GM19238 (cell line): ENCODE results near the gene LRFN5.
"Not testable (repeated sequence)": the region's sequence is repeated elsewhere in the genome, so short reads cannot be mapped to it uniquely, and the experiment has no call there.

Experiments used
- DNase-seq: peaks from one replicate; pipeline ENCODE4 v3.0.0; 2011; ENCODE audit warnings: low spot score; ENCODE audit not compliant: insufficient read length

Gene LRFN5

DNA sequence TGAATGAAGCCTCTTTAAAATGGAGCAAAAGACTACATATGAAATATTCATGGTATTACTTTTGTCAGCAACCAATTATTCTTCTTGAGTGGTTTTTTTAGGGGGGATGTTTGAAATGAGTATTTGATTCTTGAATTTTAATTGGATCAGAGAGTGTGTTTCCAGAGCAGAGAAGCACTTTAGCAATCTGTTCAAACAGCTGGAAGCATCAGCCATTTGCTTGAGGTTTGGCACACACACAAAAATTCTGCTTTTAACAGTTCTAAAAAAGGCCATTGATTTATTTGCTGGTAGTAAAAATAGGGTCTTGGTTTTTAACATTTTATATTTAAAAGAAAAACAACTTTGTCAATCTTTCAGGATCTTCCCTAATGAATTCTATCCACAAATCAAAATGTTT, 292.7 kb downstream of the LRFN5 start:
- DNase-seq: no peak

DNA sequence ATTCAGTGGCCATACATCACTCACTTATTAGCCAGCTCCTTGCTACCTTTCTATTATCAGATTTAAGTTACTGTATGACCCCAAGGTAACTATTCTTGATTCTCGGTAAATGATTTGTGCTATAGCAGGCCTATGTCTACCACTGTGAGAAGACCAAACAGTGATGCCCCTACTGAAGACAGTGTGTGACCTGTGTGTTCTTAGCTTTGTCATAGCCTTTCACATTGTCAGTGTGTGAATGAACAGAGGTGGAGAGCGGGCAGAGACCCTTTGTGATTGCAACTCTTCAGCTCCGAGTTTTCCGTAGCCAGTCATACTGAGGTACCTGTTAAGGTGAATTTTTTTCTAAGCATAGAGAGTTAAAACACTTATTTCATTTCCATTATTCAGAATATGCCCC, 294.0 kb downstream of the LRFN5 start:
- DNase-seq: no peak

DNA sequence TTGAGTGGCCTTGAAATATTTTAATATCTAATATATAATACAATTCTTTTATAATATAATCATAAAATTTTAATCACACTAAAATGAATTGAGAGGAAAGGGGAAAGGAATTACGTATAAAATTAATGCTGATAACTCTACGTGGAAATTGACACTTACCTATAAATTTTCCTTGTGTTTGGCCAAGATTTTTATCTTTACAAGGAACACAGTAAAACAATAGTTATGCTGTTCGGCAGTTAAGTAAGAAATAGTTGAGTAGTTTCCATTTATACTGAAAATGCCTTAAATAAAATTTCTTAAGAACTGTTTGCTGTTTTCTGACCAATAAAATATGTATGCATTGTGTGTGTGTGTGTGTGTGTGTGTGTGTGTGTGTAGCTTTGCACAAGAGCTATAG, 294.4 kb downstream of the LRFN5 start:
- DNase-seq: no peak

DNA sequence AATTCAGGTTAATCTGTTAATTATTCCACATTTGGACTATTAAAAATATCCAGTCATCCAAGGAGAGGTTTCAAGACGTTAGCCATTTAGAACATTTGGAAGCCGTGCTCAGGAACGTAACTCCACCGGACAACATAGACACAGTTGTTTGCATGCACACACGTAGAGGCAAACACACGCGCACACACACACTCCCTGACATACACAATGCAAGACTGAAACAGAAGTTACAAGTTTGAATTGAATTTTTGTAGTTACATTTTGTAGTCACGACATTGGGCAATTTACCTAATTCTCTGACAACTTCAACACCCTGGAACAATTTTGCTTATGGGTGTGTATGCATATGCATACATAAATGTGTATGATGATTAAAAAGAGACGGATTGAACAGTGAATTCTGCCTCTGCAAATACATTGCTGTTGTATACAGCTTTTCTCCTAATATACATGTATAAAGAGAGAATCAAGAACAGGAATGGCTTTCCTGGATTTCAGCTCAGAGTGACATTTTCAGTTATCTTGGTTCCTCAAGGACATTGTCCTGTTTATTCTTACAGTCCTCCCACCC, 298.8 kb downstream of the LRFN5 start:
- no peak for DNase-seq

DNA sequence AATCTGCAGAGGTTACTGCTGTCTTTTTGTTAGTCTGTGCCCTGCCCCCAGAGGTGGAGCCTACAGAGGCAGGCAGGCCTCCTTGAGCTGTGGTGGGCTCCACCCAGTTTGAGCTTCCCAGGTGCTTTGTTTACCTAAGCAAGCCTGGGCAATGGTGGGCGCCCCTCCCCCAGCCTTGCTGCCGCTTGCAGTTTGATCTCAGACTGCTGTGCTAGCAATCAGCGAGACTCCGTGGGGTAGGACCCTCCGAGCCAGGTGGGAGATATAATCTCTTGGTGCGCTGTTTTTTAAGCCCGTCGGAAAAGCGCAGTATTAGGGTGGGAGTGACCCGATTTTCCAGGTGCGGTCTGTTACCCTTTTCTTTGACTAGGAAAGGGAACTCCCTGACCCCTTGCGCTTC, 304.5 kb downstream of the LRFN5 start:
- DNase-seq: not testable (repeated sequence)

DNA sequence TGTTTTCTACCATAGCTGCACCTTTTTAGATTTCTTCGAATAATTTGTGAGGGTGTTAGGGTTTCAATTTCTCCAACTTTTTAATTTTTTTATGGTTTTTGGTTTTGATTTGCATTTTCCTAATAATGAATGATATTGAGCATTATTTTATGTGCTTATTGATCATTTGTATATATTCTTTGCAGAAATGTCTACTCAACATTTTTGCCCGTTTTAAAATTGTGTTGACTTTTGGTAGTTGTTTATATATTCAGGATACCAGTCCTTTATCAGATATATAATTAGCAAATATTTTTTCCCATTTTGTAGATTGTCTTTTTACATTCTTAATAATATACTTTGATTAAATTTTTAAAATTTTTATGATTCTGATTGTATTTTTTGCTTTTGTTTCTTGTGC, 306.7 kb downstream of the LRFN5 start:
- no peak for DNase-seq

DNA sequence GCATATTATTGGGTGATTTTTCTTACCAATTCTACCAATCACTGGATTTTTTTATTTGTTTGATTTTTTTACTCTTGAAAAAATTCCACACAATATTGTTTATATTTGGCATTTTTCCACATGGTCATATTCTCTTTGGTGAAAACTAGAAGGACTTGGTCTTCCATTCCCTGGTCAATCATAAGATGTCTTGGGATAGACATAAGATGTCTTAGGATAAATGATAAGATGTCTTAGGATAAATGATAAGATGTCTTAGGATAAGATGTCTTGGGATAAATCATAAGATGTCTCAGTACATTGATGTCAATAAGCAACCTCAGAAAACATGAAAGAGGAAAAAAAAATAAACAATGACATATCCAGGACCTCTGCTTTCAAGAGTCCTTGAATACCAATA, 309.1 kb downstream of the LRFN5 start:
- DNase-seq: no peak

DNA sequence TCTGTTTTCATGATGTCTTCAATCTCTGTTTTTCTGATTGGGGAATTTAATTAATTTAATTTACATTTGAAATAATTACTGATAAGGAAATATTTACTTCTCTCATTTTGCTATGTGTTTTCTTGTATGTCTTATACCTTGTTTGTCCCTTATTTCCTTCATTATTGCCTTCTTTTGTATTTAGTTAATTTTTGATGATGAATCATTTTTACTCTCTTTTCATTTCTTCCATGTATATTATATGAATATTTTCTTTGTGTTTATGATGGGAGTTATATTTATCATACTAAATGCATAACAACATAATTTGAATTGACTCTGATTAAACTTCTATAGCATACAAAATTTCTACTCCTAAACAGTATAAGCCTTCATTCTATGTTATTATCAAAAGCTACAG, 309.6 kb downstream of the LRFN5 start:
- DNase-seq: no peak

DNA sequence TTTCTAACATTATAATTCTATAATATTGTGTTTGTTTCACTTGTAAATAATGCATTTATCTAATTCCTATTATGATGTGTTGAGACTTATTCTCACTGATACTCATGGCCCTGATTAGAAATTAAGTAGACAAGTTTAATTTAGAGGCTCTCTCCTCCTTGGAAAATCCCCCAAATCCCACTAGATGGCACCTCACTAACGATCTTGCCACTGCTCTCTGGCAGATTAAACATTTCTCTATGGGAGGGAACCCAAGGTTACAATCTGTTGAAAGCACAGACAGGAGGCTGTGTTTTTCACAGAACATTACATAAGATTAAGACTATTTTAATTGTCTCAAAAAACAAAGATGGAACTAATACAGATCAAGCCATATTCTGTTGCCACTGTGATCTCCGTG, 318.7 kb downstream of the LRFN5 start:
- no peak for DNase-seq

DNA sequence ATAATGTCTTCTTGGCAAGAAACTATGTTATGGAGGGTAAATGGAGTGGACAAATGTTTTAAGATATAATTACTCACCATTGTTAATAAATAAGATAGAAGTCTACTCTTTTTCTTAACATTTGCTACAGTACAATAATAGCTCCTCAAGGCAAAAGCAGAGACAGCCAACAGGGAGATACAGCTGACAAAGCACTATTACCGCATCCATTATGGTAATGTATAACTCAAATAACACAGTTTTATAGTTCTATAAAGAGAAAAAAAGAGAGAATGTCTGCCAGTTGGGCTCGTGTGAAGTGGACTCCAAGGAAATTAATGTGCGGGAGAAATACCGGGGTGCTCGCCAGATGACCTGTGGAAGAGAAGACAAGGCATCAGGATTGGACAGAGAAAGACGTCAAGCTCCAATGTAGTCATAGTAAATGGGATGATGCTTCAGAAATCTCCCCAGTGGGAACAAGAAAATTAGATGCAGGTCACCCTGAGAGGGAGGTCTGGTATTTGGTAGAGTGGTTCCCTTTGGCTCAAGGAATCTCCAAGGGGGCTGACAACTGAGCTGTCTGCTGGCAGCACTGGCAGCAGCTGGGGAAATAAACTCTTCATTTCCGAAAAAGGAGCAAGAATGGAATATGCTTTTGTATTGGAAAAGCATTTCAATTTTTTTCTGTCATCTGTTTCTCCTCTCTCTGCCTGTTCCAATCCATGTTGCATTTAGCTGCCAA, 343.9 kb downstream of the LRFN5 start:
- no peak for DNase-seq
